Fibroblast of lung (primary cell): ENCODE measurements around the gene SCGN. TPM values are rescaled to one million over a fixed set of nuclear protein-coding genes. Genes with fewer than 3 reads are reported as not detected.

ENCODE experiments used
- DNase-seq, 2 donors: peaks; one replicate each; pipeline versions ENCODE4 v3.0.0 to v3.0.0-alpha.2; 2010; ENCODE audit warnings: low read depth in 2 of 2
- H2AFZ ChIP-seq: 2 replicates; pipeline ENCODE4 v1.5.1; 2012; ENCODE audit warnings: low read length, control low read depth, inconsistent platforms
- H3K27ac ChIP-seq: 2 replicates; pipeline ENCODE4 v1.5.1; 2011; ENCODE audit warnings: low read length, control low read depth; ENCODE audit not compliant: insufficient read depth
- H3K27me3 ChIP-seq: 2 replicates; pipeline ENCODE4 v1.5.1; 2011; ENCODE audit warnings: mild to moderate bottlenecking, low read length; ENCODE audit not compliant: control insufficient read depth, insufficient read depth
- H3K36me3 ChIP-seq: 2 replicates; pipeline ENCODE4 v1.5.1; 2011; ENCODE audit warnings: low read length; ENCODE audit not compliant: control insufficient read depth, insufficient read depth
- H3K4me1 ChIP-seq: 2 replicates; pipeline ENCODE4 v1.5.1; 2011; ENCODE audit warnings: low read length; ENCODE audit not compliant: control insufficient read depth, insufficient read depth; ENCODE audit errors: extremely low read depth
- H3K4me2 ChIP-seq: 2 replicates; pipeline ENCODE4 v1.5.1; 2011; ENCODE audit warnings: low read length, control low read depth; ENCODE audit not compliant: insufficient read depth; ENCODE audit errors: extremely low read depth
- H3K4me3 ChIP-seq, 4 experiments: fragments of 200-600 bp in 1 of 4; sonication (generic) in 1 of 4; replicated peaks in 1 of 4; 2 replicates each; pipeline ENCODE4 v1.5.1; 2011 to 2016; ENCODE audit warnings: low read length in 4 of 4, low read depth in 3 of 4, mild to moderate bottlenecking in 3 of 4, control low read depth in 2 of 4, inconsistent platforms in 1 of 4, mixed read lengths in 1 of 4; ENCODE audit not compliant: insufficient read depth in 1 of 4; ENCODE audit errors: control extremely low read depth in 1 of 4
- H3K79me2 ChIP-seq: 2 replicates; pipeline ENCODE4 v1.5.1; 2012; ENCODE audit warnings: mild to moderate bottlenecking, low read length, inconsistent platforms; ENCODE audit not compliant: control insufficient read depth, insufficient read depth
- H3K9ac ChIP-seq: 2 replicates; pipeline ENCODE4 v1.5.1; 2011; ENCODE audit warnings: mild to moderate bottlenecking, low read length, control low read depth; ENCODE audit not compliant: insufficient read depth
- H3K9me3 ChIP-seq: 2 replicates; pipeline ENCODE4 v1.5.1; 2012; ENCODE audit warnings: low read depth, low read length; ENCODE audit not compliant: control insufficient read depth, insufficient read depth
- H4K20me1 ChIP-seq: 2 replicates; pipeline ENCODE4 v1.5.1; 2011; ENCODE audit warnings: low read length; ENCODE audit not compliant: control insufficient read depth, insufficient read depth; ENCODE audit errors: extremely low read depth
- CTCF ChIP-seq, 2 donors: IDR thresholded peaks in 1 of 2; conservative IDR thresholded peaks in 1 of 2; 1 replicate in 1 of 2; 2 replicates in 1 of 2; pipeline ENCODE4 v1.5.1; 2011 to 2012; ENCODE audit warnings: low read length in 2 of 2, control low read depth in 1 of 2, inconsistent platforms in 1 of 2, low read depth in 1 of 2, mild to moderate bottlenecking in 1 of 2
- EZH2 ChIP-seq: IDR thresholded peaks from 2 replicates; pipeline ENCODE4 v1.5.1; 2012; ENCODE audit warnings: low read length, control low read depth, mild to moderate bottlenecking; ENCODE audit errors: missing control alignments
- polyA minus RNA-seq: library from RNA; depleted of rRNA, polyadenylated mRNA; stranded (reverse); fragments of >200 nt; gene quantifications from 2 replicates; pipeline ENCODE4 v1.2.3, GENCODE V29; 2011; ENCODE audit warnings: low replicate concordance
- polyA plus RNA-seq, 2 donors: library from polyadenylated mRNA; depleted of rRNA in 1 of 2; stranded (reverse) in 1 of 2; unstranded in 1 of 2; fragments of >200 nt; gene quantifications; 2 replicates each; pipeline ENCODE4 v1.2.1, GENCODE V29; 2011 to 2012; ENCODE audit warnings: missing spikeins in 1 of 2
- total RNA-seq: library from RNA; depleted of rRNA; stranded (reverse); fragments of >200 nt; gene quantifications from 2 replicates; pipeline ENCODE4 v1.2.1, GENCODE V29; 2014

The SCGN gene
- not detected in 2 replicates for total RNA-seq
- not detected in 2 replicates for polyA plus RNA-seq
- polyA plus RNA-seq (2012) = not detected in 2 replicates
- polyA minus RNA-seq = not detected in 2 replicates

- H3K27ac ChIP-seq = no peak within 1 kb of the TSS
- H3K36me3 ChIP-seq = no peaks in the 10 kb centered on the region
- no peaks in the 10 kb centered on the region for H3K9me3 ChIP-seq
- H3K4me2 ChIP-seq = no peak within 1 kb of the TSS
- no peaks in the 10 kb centered on the region for H4K20me1 ChIP-seq
- DNase-seq = peak; percentile 61 to 67
- H3K4me1 ChIP-seq = no peaks in the 10 kb centered on the region
- no peak within 1 kb of the TSS for H3K4me3 ChIP-seq
- TF ChIP-seq CTCF (conservative IDR thresholded peaks at IDR 0.05 in 1 of 2, IDR thresholded peaks at IDR 0.05 in 1 of 2; ENCODE audit: low read depth in 1 of 2, low read length in 2 of 2) (no peak), EZH2 (no peak)
- no peak within 1 kb of the TSS for H2AFZ ChIP-seq
- H3K9ac ChIP-seq = no peak within 1 kb of the TSS
- H3K79me2 ChIP-seq = no peaks in the 10 kb centered on the region
- H3K27me3 ChIP-seq = no peaks in the 10 kb centered on the region
Observed at GRCh38 chr6:25652007-25652515, at the start of gene SCGN. Gene SCGN (plus strand): TSS chr6:25652215. CDS start chr6:25652404, 189 bp downstream.

- no peak overlapping the region for H3K4me3 ChIP-seq
- H3K4me1 ChIP-seq = no peaks in the 10 kb centered on the region
- H2AFZ ChIP-seq = no peak overlapping the region
- no peak for DNase-seq
- no peaks in the 10 kb centered on the region for H3K9me3 ChIP-seq
- H3K4me2 ChIP-seq = no peak overlapping the region
- no peak for TF ChIP-seq CTCF (conservative IDR thresholded peaks at IDR 0.05 in 1 of 2, IDR thresholded peaks at IDR 0.05 in 1 of 2; ENCODE audit: low read depth in 1 of 2, low read length in 2 of 2)
- no peak for TF ChIP-seq EZH2
- no peak overlapping the region for H3K27ac ChIP-seq
- H4K20me1 ChIP-seq = no peaks in the 10 kb centered on the region
- no peaks in the 10 kb centered on the region for H3K27me3 ChIP-seq
- no peaks in the 10 kb centered on the region for H3K36me3 ChIP-seq
- H3K79me2 ChIP-seq = no peaks in the 10 kb centered on the region
- H3K9ac ChIP-seq = no peak overlapping the region
Observed at GRCh38 chr6:25602674-25602982, 49.4 kb upstream of the SCGN start.

- H3K79me2 ChIP-seq = no peaks in the 10 kb centered on the region
Observed at GRCh38 chr6:25603251-25603650, 48.8 kb upstream of the SCGN start.

More at GRCh38 chr6:25603251-25603650, 48.8 kb upstream of the SCGN start:
- Histone ChIP-seq H3K27me3 (no peaks in the 10 kb centered on the region), H3K4me3 (no peak overlapping the region), H3K4me1 (no peaks in the 10 kb centered on the region), H3K36me3 (no peaks in the 10 kb centered on the region), H3K27ac (no peak overlapping the region), H4K20me1 (no peaks in the 10 kb centered on the region), H3K9me3 (no peaks in the 10 kb centered on the region), H3K4me2 (no peak overlapping the region), H2AFZ (no peak overlapping the region), H3K9ac (no peak overlapping the region)
- TF ChIP-seq CTCF (conservative IDR thresholded peaks at IDR 0.05 in 1 of 2, IDR thresholded peaks at IDR 0.05 in 1 of 2; ENCODE audit: low read depth in 1 of 2, low read length in 2 of 2) (no peak), EZH2 (no peak)
- no peak for DNase-seq
